KOPT-K1 (cell line): Measurements from ENCODE around the gene CYTH3.

Source experiments
- H3K27ac ChIP-seq: fragments of 200-600 bp; sonication (generic); 2 replicates; pipeline ENCODE4 v1.5.1; 2016; ENCODE audit warnings: antibody characterized with exemption, mild to moderate bottlenecking, low read depth, low read length; ENCODE audit not compliant: poor library complexity, severe bottlenecking
- H3K36me3 ChIP-seq: fragments of 200-600 bp; sonication (generic); 2 replicates; pipeline ENCODE4 v1.5.1; 2017; ENCODE audit warnings: antibody characterized with exemption, mild to moderate bottlenecking, low read length, moderate library complexity; ENCODE audit not compliant: insufficient read depth
- H3K9me3 ChIP-seq: fragments of 200-600 bp; sonication (generic); 2 replicates; pipeline ENCODE4 v1.5.1; 2017; ENCODE audit warnings: antibody characterized with exemption, low read length, mild to moderate bottlenecking; ENCODE audit not compliant: insufficient read depth, poor library complexity, severe bottlenecking

The CYTH3 gene

DNA sequence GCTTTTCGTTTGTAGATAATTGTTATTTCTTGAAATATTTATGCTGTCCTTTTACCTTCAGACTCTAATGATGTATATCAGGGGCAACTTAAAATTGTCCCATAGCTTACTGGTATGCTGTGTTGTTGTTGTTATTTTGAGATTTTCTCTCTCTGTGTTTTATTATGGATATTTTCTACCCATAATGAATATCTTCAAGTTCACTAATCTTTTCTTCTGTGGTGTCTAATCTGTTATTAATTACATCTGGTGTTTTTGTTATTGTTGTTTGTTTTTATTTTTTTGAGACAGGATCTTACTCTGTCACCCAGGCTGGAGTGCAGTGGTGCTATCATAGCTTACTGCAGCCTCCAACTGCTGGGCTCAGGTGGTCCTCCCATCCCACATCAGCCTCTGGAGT lies 139.2 kb downstream of the CYTH3 start:
- Histone ChIP-seq H3K27ac (no peak overlapping the region), H3K36me3 (peaks cover 93% of the 10 kb centered on the region), H3K9me3 (no peaks in the 10 kb centered on the region)

- Histone ChIP-seq H3K27ac (no peak overlapping the region), H3K9me3 (no peaks in the 10 kb centered on the region), H3K36me3 (peaks cover 97% of the 10 kb centered on the region)
Observed at GRCh38 chr7:6130007-6130587, 142.3 kb downstream of the CYTH3 start.

DNA sequence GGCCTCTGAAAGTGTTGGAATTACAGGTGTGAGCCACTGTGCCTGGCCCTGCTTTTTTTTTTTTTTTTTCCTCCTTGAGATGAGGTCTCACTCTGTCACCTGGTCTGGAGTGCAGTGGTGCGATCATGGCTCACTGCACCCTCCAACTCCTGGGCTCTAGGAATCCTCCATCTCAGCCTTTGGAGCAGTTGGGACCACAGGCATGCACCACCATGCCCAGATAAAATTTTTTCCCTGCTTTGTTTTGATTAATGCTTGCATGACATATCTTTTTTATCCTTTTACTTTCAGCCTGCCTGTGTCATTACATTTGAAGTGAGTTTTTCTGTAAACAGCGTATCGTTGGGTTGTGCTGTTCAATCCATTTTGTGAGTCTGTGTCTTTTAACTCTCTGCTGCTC lies 144.2 kb downstream of the CYTH3 start:
- peaks cover 95% of the 10 kb centered on the region for H3K36me3 ChIP-seq
- no peak overlapping the region for H3K27ac ChIP-seq
- no peaks in the 10 kb centered on the region for H3K9me3 ChIP-seq

GRCh38 chr7:6127110-6127490 lies 145.3 kb downstream of the CYTH3 start:
- Histone ChIP-seq H3K9me3 (no peaks in the 10 kb centered on the region), H3K36me3 (peaks cover 95% of the 10 kb centered on the region), H3K27ac (no peak overlapping the region)

GRCh38 chr7:6123843-6124242 lies 148.6 kb downstream of the CYTH3 start:
- peaks cover 98% of the 10 kb centered on the region for H3K36me3 ChIP-seq
- H3K27ac ChIP-seq: no peak overlapping the region
- H3K9me3 ChIP-seq: peaks cover 23% of the 10 kb centered on the region

GRCh38 chr7:6121141-6121540 lies 151.3 kb downstream of the CYTH3 start:
- Histone ChIP-seq H3K9me3 (peaks cover 23% of the 10 kb centered on the region), H3K27ac (no peak overlapping the region), H3K36me3 (peaks cover 98% of the 10 kb centered on the region)

DNA sequence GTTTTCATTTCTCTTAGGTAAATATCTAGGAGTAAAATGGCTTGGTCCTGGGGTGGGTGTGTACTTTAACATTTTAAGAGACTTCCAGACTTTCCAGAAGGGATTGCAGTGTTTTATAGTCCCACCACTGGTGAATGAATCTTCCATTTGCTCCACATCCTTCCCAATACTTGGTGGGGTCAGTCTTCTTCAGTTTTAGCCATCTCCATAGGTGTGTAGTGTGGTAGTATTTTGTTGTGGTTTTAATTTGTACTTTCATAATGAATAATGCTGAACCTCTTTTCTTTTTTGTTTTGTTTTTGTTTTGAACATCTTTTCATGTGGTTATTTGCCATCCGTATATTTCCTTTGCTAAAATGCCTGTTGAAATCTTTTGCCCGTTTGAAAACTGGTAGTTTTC lies 154.9 kb downstream of the CYTH3 start:
- Histone ChIP-seq H3K27ac (no peak overlapping the region), H3K9me3 (peaks cover 23% of the 10 kb centered on the region), H3K36me3 (peaks cover 98% of the 10 kb centered on the region)

DNA sequence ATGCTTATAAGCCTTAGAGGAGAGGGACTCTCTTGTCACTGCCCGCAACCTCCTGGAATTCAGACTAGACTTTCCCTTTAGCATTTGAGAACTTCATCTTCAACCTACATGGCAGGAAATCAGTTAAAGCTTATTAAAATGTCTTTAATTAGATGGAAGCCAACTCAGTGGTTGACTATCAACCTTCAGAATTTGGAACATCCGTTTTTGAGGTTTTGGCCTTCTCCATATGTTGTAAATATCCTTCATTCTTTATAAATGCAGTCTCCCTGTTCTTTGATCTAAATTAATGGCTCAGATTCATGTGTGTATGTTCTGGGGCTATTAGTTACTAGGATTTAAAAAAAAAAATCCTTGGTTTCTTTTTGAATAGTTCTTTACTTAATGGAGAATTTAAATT lies 156.2 kb downstream of the CYTH3 start:
- Histone ChIP-seq H3K9me3 (peaks cover 18% of the 10 kb centered on the region), H3K36me3 (peaks cover 98% of the 10 kb centered on the region), H3K27ac (no peak overlapping the region)
